NB4 (cell line): ENCODE data around the gene LRRC27.
"Not testable (repeated sequence)": the region's sequence is repeated elsewhere in the genome, so short reads cannot be mapped to it uniquely, and the experiment has no call there.

Source experiments
- DNase-seq: peaks from one replicate; pipeline ENCODE4 v3.0.0; 2010; ENCODE audit warnings: low read depth
- H3K4me3 ChIP-seq: one replicate; pipeline ENCODE4 v1.5.1; 2011; ENCODE audit warnings: mild to moderate bottlenecking, low read depth, low read length, moderate library complexity
- CTCF ChIP-seq: IDR thresholded peaks from one replicate; pipeline ENCODE4 v1.5.1; 2012; ENCODE audit warnings: low read depth, low read length
- MAX ChIP-seq: IDR thresholded peaks from 2 replicates; pipeline ENCODE4 v1.6.1; 2011; ENCODE audit warnings: low read depth, low read length
- MYC ChIP-seq: IDR thresholded peaks from 2 replicates; pipeline ENCODE4 v1.6.1; 2011; ENCODE audit warnings: low read depth, low read length
- POLR2A ChIP-seq: IDR thresholded peaks from 2 replicates; pipeline ENCODE4 v1.6.1; 2011; ENCODE audit warnings: mild to moderate bottlenecking; ENCODE audit not compliant: insufficient read length; ENCODE audit errors: extremely low read depth

The LRRC27 gene

GRCh38 chr10:132351611-132352010, 19.6 kb downstream of the LRRC27 start:
- no peak overlapping the region for H3K4me3 ChIP-seq
- DNase-seq = no peak
- TF ChIP-seq POLR2A (no peak), MAX (no peak), CTCF (no peak), MYC (no peak)

DNA sequence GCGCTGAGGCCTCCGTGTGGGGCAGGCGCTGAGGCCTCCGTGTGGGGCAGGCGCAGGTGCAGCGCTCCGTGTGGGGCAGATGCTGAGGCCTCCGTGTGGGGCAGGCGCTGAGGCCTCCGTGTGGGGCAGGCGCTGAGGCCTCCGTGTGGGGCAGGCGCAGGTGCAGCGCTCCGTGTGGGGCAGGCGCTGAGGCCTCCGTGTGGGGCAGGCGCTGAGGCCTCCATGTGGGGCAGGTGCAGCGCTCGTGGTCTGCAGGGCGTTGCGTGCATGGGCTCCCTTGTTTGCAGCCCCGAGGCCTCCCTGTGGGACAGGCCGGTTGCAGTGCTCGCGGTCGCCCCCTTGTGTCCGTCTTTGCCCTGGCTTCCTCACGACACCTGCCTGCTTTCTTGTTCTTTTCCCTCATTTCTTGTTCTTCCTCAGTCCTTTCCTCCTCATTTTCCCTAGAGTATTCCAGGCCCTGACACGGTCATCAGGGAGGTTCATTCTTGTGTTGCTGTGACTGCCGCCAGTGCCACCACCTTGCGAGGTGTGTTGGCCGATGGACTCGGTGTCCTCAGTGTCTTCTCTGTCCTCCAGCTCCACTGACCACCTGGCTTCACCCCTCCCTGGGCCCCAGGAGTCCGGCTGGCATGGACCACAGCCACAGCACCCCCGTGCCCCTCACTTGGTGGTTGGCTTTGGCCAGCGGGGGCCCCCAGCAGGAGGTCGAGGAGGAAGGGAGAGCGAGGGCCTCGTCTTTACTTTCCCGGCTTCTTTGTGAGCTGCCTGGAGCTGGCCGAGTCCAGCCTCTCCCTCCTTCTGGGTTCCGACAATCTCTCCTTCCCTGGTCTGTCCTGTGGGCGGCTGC, 20.7 kb downstream of the LRRC27 start:
- TF ChIP-seq MAX = peak; percentile 41; the same call in 1 of the 2 replicates
- peak; percentile 60 for TF ChIP-seq CTCF
- not testable (repeated sequence) for H3K4me3 ChIP-seq
- peak; percentile 78 for DNase-seq

DNA sequence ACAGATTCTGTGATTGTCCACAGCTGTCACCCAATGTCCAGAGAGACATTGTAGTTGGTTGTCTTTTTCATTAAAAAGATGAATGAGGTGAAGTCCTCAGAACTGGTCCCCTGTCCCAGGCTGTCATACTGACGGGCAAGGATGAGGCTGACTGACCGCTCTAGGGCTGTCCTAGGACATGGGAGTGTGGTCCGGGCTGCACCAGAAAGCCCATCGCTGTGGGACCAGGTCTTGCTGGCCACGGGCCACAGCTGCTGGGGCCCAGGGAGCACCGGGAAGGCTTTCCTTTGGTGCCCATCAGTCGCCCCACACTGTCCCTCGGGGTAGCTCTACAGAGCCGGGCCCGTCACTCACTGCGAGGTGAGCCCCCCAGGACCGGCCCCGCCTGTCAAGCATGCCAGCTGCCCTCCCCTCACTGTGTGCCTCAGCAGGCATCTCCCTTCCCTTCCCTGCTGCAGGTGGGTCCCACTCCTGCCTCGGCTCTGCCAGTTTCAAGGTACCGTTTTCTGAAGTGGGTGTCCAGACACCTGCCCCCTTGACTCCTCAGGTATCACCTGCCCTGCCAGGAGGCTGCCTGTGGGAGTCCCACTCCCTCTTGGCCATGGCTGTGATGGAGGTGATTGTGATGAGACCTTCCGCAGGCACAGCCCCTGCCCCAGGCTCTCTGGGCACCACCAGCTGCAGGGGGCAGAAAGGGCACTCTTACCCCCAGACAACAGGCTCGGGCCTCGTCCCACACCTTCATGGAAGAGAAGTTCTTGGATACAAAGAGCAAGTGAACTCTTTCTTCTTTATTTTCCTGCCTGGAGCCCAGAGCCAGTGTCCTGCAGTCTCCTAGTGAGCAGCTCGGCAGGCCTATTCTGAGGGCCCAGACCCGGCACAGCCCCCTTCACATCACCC, 21.7 kb downstream of the LRRC27 start:
- H3K4me3 ChIP-seq = no peak overlapping the region
- no peak for DNase-seq
- TF ChIP-seq MAX (no peak), MYC (no peak), POLR2A (no peak), CTCF (no peak)

- H3K4me3 ChIP-seq = no peak overlapping the region
- DNase-seq = no peak
- TF ChIP-seq POLR2A = no peak
- TF ChIP-seq CTCF = no peak
- no peak for TF ChIP-seq MAX
- TF ChIP-seq MYC = no peak
Observed at GRCh38 chr10:132354356-132355094, 22.5 kb downstream of the LRRC27 start.

DNA sequence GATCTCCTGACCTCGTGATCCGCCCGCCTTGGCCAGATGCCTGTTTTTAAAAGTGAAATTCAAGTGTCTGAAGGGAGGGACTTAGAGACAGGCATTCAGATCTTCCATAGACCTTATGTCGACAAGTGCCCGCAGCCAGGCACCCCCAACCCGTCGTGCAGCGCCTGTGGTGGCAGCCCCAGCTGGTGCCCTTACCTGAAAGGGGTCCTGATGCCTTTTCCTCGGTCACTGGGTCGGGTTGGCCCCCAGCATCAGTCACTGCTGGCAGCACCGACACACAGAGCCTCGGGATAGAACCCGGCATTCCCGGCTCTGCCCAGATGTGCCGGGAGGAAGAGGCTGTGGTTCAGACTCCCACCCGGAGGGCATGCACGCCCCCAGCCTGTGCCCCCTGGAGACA, 23.3 kb downstream of the LRRC27 start:
- no peak for DNase-seq
- H3K4me3 ChIP-seq = no peak overlapping the region
- no peak for TF ChIP-seq MYC
- no peak for TF ChIP-seq MAX
- TF ChIP-seq CTCF = no peak
- no peak for TF ChIP-seq POLR2A
